Measurements from ENCODE around the gene SOBP. TPM values are rescaled to one million over a fixed set of nuclear protein-coding genes. Genes with fewer than 3 reads are reported as not detected.

The SOBP gene
- total RNA-seq, 2 donors from 2014 or later, result 13.6 to 14.4 TPM

Other genes starting within 250 kb of the SOBP start
- gene PDSS2, start 30.6 kb upstream of the SOBP start, total RNA-seq, result 10 to 100 TPM; 11.1 to 15.6 TPM